Measurements from ENCODE around the gene SHISAL1. TPM values are rescaled to one million over a fixed set of nuclear protein-coding genes. Genes with fewer than 3 reads are reported as not detected.

The SHISAL1 gene
- total and polyA plus RNA-seq, 2 donors (not counting 1 experiment from before 2014, with no cell fraction given): not detected

DNA sequence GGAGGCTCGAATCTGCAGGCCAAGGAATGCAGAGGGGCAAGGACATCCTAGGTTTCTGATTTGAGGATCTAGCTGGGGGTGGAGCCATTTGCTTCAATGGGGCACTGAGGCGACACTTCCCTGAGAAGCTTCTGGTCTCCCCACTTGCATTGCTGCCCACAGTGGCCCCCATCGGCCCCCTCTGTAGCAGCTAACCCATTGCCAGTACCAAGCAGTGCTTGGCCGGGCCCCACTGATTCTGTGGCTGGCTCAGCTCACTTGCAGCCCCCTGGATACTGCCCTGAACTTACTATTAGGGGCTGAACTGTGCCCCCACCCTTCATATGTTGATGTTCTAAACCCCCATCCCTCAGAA lies 42.9 kb upstream of the SHISAL1 start:
- ATAC-seq (ENCODE audit: low read depth) (no peak), DNase-seq (no peak)
- 80% methylated on average over 4 of the region's 4 CpGs for WGBS (ENCODE audit: insufficient coverage)
- H3K4me3 ChIP-seq (ENCODE audit: control extremely low read depth in 1 of 5, extremely low read depth in 1 of 5, insufficient read depth in 1 of 5, low read depth in 2 of 5, low read length in 4 of 5): no peak overlapping the region
- H4K20me1 ChIP-seq (ENCODE audit: control insufficient read depth, insufficient read depth, low read length, poor library complexity, severe bottlenecking): no peaks in the 10 kb centered on the region
- POLR2A ChIA-PET: no interaction called here
- H2AFZ ChIP-seq (ENCODE audit: insufficient read depth, low read depth, low read length, poor library complexity, severe bottlenecking): no peak overlapping the region
- no peaks in the 10 kb centered on the region for H3K79me2 ChIP-seq (ENCODE audit: control insufficient read depth, insufficient read depth, low read length)
- CTCF ChIA-PET: no interaction called here
- H3K4me2 ChIP-seq (replicated peaks; ENCODE audit: low read depth, low read length, poor library complexity, severe bottlenecking): no peak overlapping the region
- no peaks in the 10 kb centered on the region for H3K4me1 Mint-ChIP-seq
- H3K4me3 Mint-ChIP-seq: no peak overlapping the region
- no peaks in the 10 kb centered on the region for H3K36me3 ChIP-seq (replicated peaks in 1 of 2; ENCODE audit: control extremely low read depth in 1 of 2, control insufficient read depth in 1 of 2, extremely low read depth in 1 of 2, insufficient read depth in 2 of 2, low read length in 1 of 2)
- no peak overlapping the region for H3K9ac ChIP-seq (ENCODE audit: low read length)
- no peak for TF ChIP-seq EZH2 (IDR thresholded peaks at IDR 0.05; ENCODE audit: borderline replicate concordance, insufficient read depth, low read depth, low read length, poor library complexity, severe bottlenecking)
- TF ChIP-seq CTCF (IDR thresholded peaks at IDR 0.05): no peak
- no peak overlapping the region for H3K27ac Mint-ChIP-seq
- intact Hi-C loops (cut with micrococcal nuclease): no loop called here
- H3K27me3 Mint-ChIP-seq: peaks cover 29% of the 10 kb centered on the region
- no peaks in the 10 kb centered on the region for H3K9me3 ChIP-seq (ENCODE audit: control extremely low read depth in 1 of 3, control insufficient read depth in 2 of 3, insufficient read depth in 1 of 3, low read length in 2 of 3)
- no peak overlapping the region for H3K27ac ChIP-seq (ENCODE audit: low read length in 2 of 2)
- no peaks in the 10 kb centered on the region for H3K9me3 Mint-ChIP-seq (ENCODE audit: insufficient read depth)
- no peaks in the 10 kb centered on the region for H3K4me1 ChIP-seq (ENCODE audit: control insufficient read depth in 2 of 2, insufficient read depth in 2 of 2, low read length in 2 of 2)
- peaks cover 0 to 21% (median 0%) of the 10 kb centered on the region in 4 experiments for H3K27me3 ChIP-seq (replicated peaks in 1 of 4; ENCODE audit: control extremely low read depth in 1 of 4, control insufficient read depth in 3 of 4, insufficient read depth in 4 of 4, low read length in 3 of 4)

DNA sequence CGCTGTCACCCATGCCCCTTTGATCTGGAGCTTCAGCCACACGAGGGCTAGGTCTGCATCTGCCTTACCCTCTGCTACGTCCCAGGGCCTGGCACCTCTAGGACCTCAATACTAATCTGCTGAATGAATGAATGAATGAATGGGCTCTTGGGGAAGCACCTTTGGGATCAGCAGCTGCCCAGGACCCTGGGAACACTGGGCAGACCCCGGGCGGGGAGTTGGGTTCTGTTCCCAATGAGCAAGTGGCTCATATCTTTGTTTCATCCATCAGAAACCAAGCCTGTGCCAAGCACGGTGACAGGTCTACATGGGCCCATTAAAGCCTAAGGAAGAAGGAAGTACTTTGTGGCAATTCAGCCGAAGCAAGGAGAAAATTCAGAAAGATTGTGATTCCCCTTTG lies 41.5 kb upstream of the SHISAL1 start:
- H3K4me3 Mint-ChIP-seq: no peak overlapping the region
- Histone ChIP-seq H3K79me2 (ENCODE audit: control insufficient read depth, insufficient read depth, low read length) (no peaks in the 10 kb centered on the region), H3K27ac (ENCODE audit: low read length in 2 of 2) (no peak overlapping the region), H3K4me3 (ENCODE audit: control extremely low read depth in 1 of 5, extremely low read depth in 1 of 5, insufficient read depth in 1 of 5, low read depth in 2 of 5, low read length in 4 of 5) (no peak overlapping the region), H3K4me2 (replicated peaks; ENCODE audit: low read depth, low read length, poor library complexity, severe bottlenecking) (no peak overlapping the region), H3K4me1 (ENCODE audit: control insufficient read depth in 2 of 2, insufficient read depth in 2 of 2, low read length in 2 of 2) (no peaks in the 10 kb centered on the region), H3K9ac (ENCODE audit: low read length) (no peak overlapping the region), H3K27me3 (replicated peaks in 1 of 4; ENCODE audit: control extremely low read depth in 1 of 4, control insufficient read depth in 3 of 4, insufficient read depth in 4 of 4, low read length in 3 of 4) (peaks cover 0 to 28% (median 0%) of the 10 kb centered on the region in 4 experiments), H4K20me1 (ENCODE audit: control insufficient read depth, insufficient read depth, low read length, poor library complexity, severe bottlenecking) (no peaks in the 10 kb centered on the region), H2AFZ (ENCODE audit: insufficient read depth, low read depth, low read length, poor library complexity, severe bottlenecking) (no peak overlapping the region), H3K9me3 (ENCODE audit: control extremely low read depth in 1 of 3, control insufficient read depth in 2 of 3, insufficient read depth in 1 of 3, low read length in 2 of 3) (no peaks in the 10 kb centered on the region), H3K36me3 (replicated peaks in 1 of 2; ENCODE audit: control extremely low read depth in 1 of 2, control insufficient read depth in 1 of 2, extremely low read depth in 1 of 2, insufficient read depth in 2 of 2, low read length in 1 of 2) (no peaks in the 10 kb centered on the region)
- intact Hi-C loops (cut with micrococcal nuclease): no loop called here
- no peak for ATAC-seq (ENCODE audit: low read depth)
- H3K27me3 Mint-ChIP-seq: peaks cover 29% of the 10 kb centered on the region
- H3K27ac Mint-ChIP-seq: no peak overlapping the region
- DNase-seq: no peak
- H3K9me3 Mint-ChIP-seq (ENCODE audit: insufficient read depth): no peaks in the 10 kb centered on the region
- no peak for TF ChIP-seq CTCF (IDR thresholded peaks at IDR 0.05)
- TF ChIP-seq EZH2 (IDR thresholded peaks at IDR 0.05; ENCODE audit: borderline replicate concordance, insufficient read depth, low read depth, low read length, poor library complexity, severe bottlenecking): no peak
- ChIA-PET POLR2A (no interaction called here), CTCF (no interaction called here)
- WGBS (ENCODE audit: insufficient coverage): 86% methylated on average over 7 of the region's 7 CpGs
- no peaks in the 10 kb centered on the region for H3K4me1 Mint-ChIP-seq
